ENCODE results near the gene EPHB1. TPM values are rescaled to one million over a fixed set of nuclear protein-coding genes. Genes with fewer than 3 reads are reported as not detected.
"Not testable (repeated sequence)": the region's sequence is repeated elsewhere in the genome, so short reads cannot be mapped to it uniquely, and the experiment has no call there.

The EPHB1 gene
- total RNA-seq, 2 donors from 2014 or later: 1.3 to 3.5 TPM

DNA sequence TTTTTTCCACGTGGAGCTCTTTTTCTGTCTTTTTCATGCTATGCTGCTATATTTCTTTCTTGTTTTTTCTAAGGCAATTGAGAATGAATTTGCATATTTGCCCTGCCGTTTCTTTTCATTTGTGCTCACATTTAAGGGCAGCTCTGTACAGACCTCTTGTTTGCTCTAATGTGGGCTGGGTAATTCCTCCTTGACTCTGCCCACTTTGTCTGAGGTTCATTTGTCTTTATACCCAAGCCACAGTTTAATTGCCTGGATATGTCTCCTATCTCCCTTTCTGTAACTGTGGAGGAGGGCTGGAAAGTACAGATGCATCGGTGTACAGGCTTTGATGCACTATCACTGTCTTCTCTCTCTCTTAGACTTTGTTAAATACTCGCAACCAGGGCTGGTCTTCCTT lies 195.9 kb downstream of the EPHB1 start:
- H3K4me3 Mint-ChIP-seq: no peak overlapping the region
- DNase-seq (no peak), ATAC-seq (no peak)
- H3K9me3 ChIP-seq (ENCODE audit: control insufficient read depth, low read length, poor library complexity, severe bottlenecking): no peaks in the 10 kb centered on the region
- no peaks in the 10 kb centered on the region for H3K27me3 Mint-ChIP-seq
- no peaks in the 10 kb centered on the region for H3K4me1 Mint-ChIP-seq
- H3K36me3 Mint-ChIP-seq (ENCODE audit: low read depth): no peaks in the 10 kb centered on the region
- no peak overlapping the region for H3K27ac Mint-ChIP-seq

GRCh38 chr3:134991472-134992010 lies 196.5 kb downstream of the EPHB1 start:
- Mint-ChIP-seq H3K27me3 (no peaks in the 10 kb centered on the region), H3K4me1 (no peaks in the 10 kb centered on the region), H3K4me3 (no peak overlapping the region), H3K36me3 (ENCODE audit: low read depth) (no peaks in the 10 kb centered on the region), H3K27ac (no peak overlapping the region)
- DNase-seq (no peak), ATAC-seq (no peak)
- H3K9me3 ChIP-seq (ENCODE audit: control insufficient read depth, low read length, poor library complexity, severe bottlenecking): no peaks in the 10 kb centered on the region

DNA sequence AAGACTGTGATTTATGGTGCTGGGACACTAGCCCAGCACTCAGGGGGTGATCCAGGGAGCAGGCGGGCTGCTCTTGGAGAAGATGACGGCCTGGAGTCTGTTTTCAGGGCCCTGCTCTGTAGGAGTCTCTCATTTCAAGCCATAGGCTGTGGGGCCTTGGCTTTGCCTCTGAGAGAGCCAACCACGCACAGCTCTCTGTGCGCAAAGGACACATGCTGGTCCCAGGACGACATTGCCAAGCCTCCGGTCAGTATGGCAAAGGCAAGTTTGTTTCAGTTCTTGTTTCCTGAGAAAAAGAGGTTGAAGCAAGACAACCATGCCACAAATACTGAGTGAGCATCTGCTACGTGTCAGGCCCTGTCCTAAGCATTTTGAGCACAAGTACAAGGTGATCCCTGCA lies 197.1 kb downstream of the EPHB1 start:
- Mint-ChIP-seq H3K27ac (no peak overlapping the region), H3K4me3 (no peak overlapping the region), H3K36me3 (ENCODE audit: low read depth) (no peaks in the 10 kb centered on the region), H3K4me1 (no peaks in the 10 kb centered on the region), H3K27me3 (no peaks in the 10 kb centered on the region)
- no peaks in the 10 kb centered on the region for H3K9me3 ChIP-seq (ENCODE audit: control insufficient read depth, low read length, poor library complexity, severe bottlenecking)
- DNase-seq (no peak), ATAC-seq (no peak)

- Mint-ChIP-seq H3K27me3 (peaks cover 3% of the 10 kb centered on the region), H3K27ac (no peak overlapping the region), H3K4me1 (no peaks in the 10 kb centered on the region), H3K36me3 (ENCODE audit: low read depth) (no peaks in the 10 kb centered on the region), H3K4me3 (no peak overlapping the region)
- DNase-seq: no peak
- no peaks in the 10 kb centered on the region for H3K9me3 ChIP-seq (ENCODE audit: control insufficient read depth, low read length, poor library complexity, severe bottlenecking)
- no peak for ATAC-seq
These were observed 197.5 kb downstream of the EPHB1 start for GRCh38 chr3:134992586-134992985.

DNA sequence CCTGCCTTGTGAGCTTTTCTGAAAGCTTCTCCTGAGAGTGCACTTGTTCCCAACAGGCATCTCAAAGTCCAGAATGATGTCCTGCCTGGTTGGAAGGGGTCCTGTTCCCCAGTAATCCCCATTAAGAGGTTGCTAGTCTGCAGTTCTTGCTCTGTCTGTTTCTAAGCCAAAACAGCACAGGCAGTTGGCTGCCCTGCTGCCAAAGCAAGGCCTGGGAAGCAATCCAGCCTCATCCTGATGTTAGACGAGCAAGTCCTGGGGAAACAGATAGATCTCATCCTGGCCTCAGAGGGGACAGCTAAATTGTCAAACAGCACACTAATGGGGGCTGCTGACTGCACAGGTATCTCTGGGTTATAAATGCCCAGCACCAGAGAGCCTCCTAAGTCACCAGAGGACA lies 198.0 kb downstream of the EPHB1 start:
- DNase-seq (no peak), ATAC-seq (no peak)
- H3K4me1 Mint-ChIP-seq: no peaks in the 10 kb centered on the region
- no peak overlapping the region for H3K27ac Mint-ChIP-seq
- no peaks in the 10 kb centered on the region for H3K36me3 Mint-ChIP-seq (ENCODE audit: low read depth)
- H3K27me3 Mint-ChIP-seq: peaks cover 8% of the 10 kb centered on the region
- H3K9me3 ChIP-seq (ENCODE audit: control insufficient read depth, low read length, poor library complexity, severe bottlenecking): no peaks in the 10 kb centered on the region
- no peak overlapping the region for H3K4me3 Mint-ChIP-seq

DNA sequence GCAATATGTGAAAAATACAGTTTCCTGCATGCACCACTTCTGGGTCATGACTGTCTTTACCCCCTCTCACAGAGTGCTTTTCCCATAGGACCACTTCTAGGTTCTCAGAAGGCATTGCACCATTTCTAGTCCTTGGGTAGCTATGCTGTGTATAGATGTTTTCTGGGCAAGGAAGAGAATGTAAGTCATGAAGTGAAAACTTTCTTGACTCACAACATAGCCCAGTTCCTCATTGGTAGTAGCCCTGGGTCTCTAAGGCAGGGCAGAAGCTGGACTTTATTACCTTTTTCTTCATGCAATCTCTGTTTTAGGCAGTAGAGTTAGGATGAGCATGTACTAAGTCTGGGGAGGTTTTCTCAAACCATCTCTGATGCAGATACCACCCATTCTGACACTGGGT lies 203.1 kb downstream of the EPHB1 start:
- H3K4me1 Mint-ChIP-seq: no peaks in the 10 kb centered on the region
- H3K27me3 Mint-ChIP-seq: peaks cover 9% of the 10 kb centered on the region
- H3K36me3 Mint-ChIP-seq (ENCODE audit: low read depth): no peaks in the 10 kb centered on the region
- no peaks in the 10 kb centered on the region for H3K9me3 ChIP-seq (ENCODE audit: control insufficient read depth, low read length, poor library complexity, severe bottlenecking)
- no peak overlapping the region for H3K4me3 Mint-ChIP-seq
- no peak overlapping the region for H3K27ac Mint-ChIP-seq
- DNase-seq (no peak), ATAC-seq (no peak)

DNA sequence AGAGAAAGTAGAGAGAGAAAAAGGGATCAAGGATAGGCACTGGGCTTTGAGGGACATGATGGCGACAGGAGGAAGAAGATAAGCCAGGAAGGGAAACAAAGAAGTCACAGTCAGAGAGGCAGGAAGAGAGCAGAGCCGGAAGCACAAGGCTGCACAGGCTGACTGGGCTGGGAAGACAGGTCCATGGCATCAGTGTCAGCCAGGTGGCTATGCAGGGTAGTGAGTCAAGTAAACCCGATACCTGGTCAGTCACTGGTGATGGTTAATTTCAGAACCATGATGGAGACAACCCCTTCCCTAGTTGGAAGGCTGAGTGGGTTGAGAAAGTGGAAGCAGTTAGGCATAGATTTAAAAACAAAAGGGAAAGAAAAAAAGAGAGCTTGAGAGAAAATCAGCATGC lies 203.8 kb downstream of the EPHB1 start:
- ATAC-seq (no peak), DNase-seq (no peak)
- H3K4me3 Mint-ChIP-seq: no peak overlapping the region
- no peaks in the 10 kb centered on the region for H3K36me3 Mint-ChIP-seq (ENCODE audit: low read depth)
- H3K4me1 Mint-ChIP-seq: no peaks in the 10 kb centered on the region
- H3K27ac Mint-ChIP-seq: no peak overlapping the region
- peaks cover 9% of the 10 kb centered on the region for H3K27me3 Mint-ChIP-seq
- no peaks in the 10 kb centered on the region for H3K9me3 ChIP-seq (ENCODE audit: control insufficient read depth, low read length, poor library complexity, severe bottlenecking)

GRCh38 chr3:135000465-135000864 lies 205.4 kb downstream of the EPHB1 start:
- DNase-seq: no peak
- no peaks in the 10 kb centered on the region for H3K4me1 Mint-ChIP-seq

GRCh38 chr3:135005616-135006015 lies 210.6 kb downstream of the EPHB1 start:
- not testable (repeated sequence) for H3K27me3 Mint-ChIP-seq; H3K36me3 Mint-ChIP-seq (ENCODE audit: low read depth); H3K4me1 Mint-ChIP-seq; ATAC-seq; H3K9me3 ChIP-seq (ENCODE audit: control insufficient read depth, low read length, poor library complexity, severe bottlenecking); DNase-seq; H3K4me3 Mint-ChIP-seq; H3K27ac Mint-ChIP-seq

More at GRCh38 chr3:135000465-135000864, 205.4 kb downstream of the EPHB1 start:
- H3K9me3 ChIP-seq (ENCODE audit: control insufficient read depth, low read length, poor library complexity, severe bottlenecking): no peaks in the 10 kb centered on the region
- H3K36me3 Mint-ChIP-seq (ENCODE audit: low read depth): no peaks in the 10 kb centered on the region
- ATAC-seq: no peak
- no peak overlapping the region for H3K27ac Mint-ChIP-seq
- H3K4me3 Mint-ChIP-seq: no peak overlapping the region
- peaks cover 9% of the 10 kb centered on the region for H3K27me3 Mint-ChIP-seq

GRCh38 chr3:135007607-135008006 lies 212.5 kb downstream of the EPHB1 start:
- Mint-ChIP-seq H3K4me3 (no peak overlapping the region), H3K27ac (no peak overlapping the region), H3K36me3 (ENCODE audit: low read depth) (no peaks in the 10 kb centered on the region), H3K27me3 (no peaks in the 10 kb centered on the region), H3K4me1 (peaks cover 2% of the 10 kb centered on the region)
- no peak for ATAC-seq
- no peaks in the 10 kb centered on the region for H3K9me3 ChIP-seq (ENCODE audit: control insufficient read depth, low read length, poor library complexity, severe bottlenecking)
- DNase-seq: no peak

GRCh38 chr3:135008326-135008725 lies 213.3 kb downstream of the EPHB1 start:
- Mint-ChIP-seq H3K27me3 (peaks cover 4% of the 10 kb centered on the region), H3K27ac (no peak overlapping the region)
- ATAC-seq: no peak

DNA sequence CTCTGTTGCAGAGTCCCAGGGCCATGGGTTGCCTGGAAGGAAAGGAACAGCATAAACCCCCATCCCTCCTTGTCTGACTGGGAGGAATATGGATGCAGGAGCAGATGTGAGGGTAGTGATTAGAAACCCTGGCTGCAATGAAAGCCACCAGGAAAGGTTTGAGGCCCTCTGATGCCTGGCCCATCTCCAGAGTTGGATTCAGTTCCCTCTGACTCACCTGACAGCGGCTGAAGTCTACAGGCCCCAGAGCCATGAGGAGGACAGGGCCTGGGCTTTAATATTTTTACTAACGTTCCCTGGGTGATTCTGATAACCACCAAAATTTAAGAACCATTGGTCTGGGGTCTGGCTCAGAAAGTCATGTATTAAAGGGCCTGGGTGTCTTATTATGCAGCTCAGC lies 214.0 kb downstream of the EPHB1 start:
- Mint-ChIP-seq H3K27me3 (peaks cover 4% of the 10 kb centered on the region), H3K27ac (no peak overlapping the region), H3K4me1 (peaks cover 2% of the 10 kb centered on the region), H3K4me3 (no peak overlapping the region), H3K36me3 (ENCODE audit: low read depth) (peaks cover 3% of the 10 kb centered on the region)
- ATAC-seq (no peak), DNase-seq (no peak)
- no peaks in the 10 kb centered on the region for H3K9me3 ChIP-seq (ENCODE audit: control insufficient read depth, low read length, poor library complexity, severe bottlenecking)

More at GRCh38 chr3:135008326-135008725, 213.3 kb downstream of the EPHB1 start:
- DNase-seq: no peak
- Mint-ChIP-seq H3K36me3 (ENCODE audit: low read depth) (peaks cover 3% of the 10 kb centered on the region), H3K4me1 (peaks cover 2% of the 10 kb centered on the region), H3K4me3 (no peak overlapping the region)
- no peaks in the 10 kb centered on the region for H3K9me3 ChIP-seq (ENCODE audit: control insufficient read depth, low read length, poor library complexity, severe bottlenecking)

DNA sequence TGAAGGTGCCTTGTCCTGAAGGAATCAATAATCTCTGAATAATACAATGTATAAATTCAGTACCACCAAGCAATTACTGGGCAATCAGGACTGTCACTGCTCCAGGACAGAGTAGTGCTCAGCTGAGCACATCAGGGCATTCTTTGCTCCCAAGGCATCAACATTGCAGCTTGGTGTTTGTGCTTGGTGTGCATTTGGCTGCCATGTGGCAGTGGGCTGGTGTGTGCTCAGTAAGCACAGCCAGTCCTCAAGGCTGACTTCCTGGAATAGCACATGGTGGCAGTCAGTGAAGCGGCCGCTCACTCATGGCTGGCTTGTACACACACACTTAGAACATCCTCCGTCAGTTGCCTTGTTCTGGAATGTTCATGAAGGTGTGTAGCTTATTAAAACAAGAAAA lies 217.0 kb downstream of the EPHB1 start:
- DNase-seq: no peak

GRCh38 chr3:135013206-135013605 lies 218.1 kb downstream of the EPHB1 start:
- Mint-ChIP-seq H3K4me3 (no peak overlapping the region), H3K4me1 (peaks cover 4% of the 10 kb centered on the region), H3K27me3 (peaks cover 21% of the 10 kb centered on the region), H3K36me3 (ENCODE audit: low read depth) (peaks cover 3% of the 10 kb centered on the region), H3K27ac (no peak overlapping the region)
- H3K9me3 ChIP-seq (ENCODE audit: control insufficient read depth, low read length, poor library complexity, severe bottlenecking): no peaks in the 10 kb centered on the region
- no peak for DNase-seq
- ATAC-seq: no peak

More for the DNA sequence above, 217.0 kb downstream of the EPHB1 start:
- Mint-ChIP-seq H3K36me3 (ENCODE audit: low read depth) (peaks cover 3% of the 10 kb centered on the region), H3K27ac (no peak overlapping the region), H3K4me3 (no peak overlapping the region), H3K4me1 (peaks cover 3% of the 10 kb centered on the region), H3K27me3 (peaks cover 13% of the 10 kb centered on the region)
- no peak for ATAC-seq
- no peaks in the 10 kb centered on the region for H3K9me3 ChIP-seq (ENCODE audit: control insufficient read depth, low read length, poor library complexity, severe bottlenecking)
